ENCODE results near the gene LGR5. TPM values are rescaled to one million over a fixed set of nuclear protein-coding genes. Genes with fewer than 3 reads are reported as not detected.

Gene LGR5
- polyA plus RNA-seq, 1 donor (not counting 4 experiments of a cell fraction or from before 2014, with no cell fraction given): 0.05 TPM

DNA sequence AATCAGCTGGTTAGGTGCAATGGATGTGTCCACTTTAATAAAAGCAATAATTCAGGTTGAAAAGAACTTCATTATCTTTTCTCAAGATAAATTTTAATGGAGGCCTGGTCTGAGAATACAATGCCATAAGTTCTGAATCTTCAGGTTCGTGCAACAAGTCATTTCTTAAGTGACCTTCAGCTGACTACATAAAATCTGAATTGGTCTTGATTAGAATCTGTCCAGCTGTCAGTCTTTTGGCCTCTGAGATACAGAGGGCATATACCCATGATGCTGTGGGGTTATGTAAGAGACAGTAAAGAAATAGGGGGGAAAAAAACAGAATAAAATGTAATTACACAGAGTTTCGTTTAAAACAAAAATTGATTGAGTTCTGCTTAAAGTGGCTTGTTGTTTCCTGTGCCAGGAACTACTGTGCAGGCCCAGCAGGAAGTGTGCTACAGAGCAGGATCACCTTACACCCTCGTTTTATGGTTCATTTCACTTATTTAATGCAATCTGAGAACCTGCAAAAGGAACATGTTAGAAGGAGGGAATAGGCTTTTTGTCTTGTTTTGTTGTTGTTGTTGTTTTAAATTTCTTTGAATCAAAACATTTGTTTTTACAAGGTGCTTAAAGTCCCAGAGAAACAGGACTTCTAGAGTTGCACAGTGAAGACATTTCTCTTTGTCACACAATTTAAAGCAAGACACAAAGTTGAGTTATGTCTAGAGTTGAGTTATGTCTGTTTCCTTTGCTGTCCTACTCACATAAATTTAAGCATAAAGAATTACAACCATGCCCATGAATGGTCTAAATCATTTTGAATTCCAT is 64.2 kb downstream of the LGR5 start:
- no peaks in the 10 kb centered on the region for H3K9me3 ChIP-seq (ENCODE audit: control insufficient read depth, low read depth, low read length)
- no peaks in the 10 kb centered on the region for H3K36me3 ChIP-seq (ENCODE audit: control insufficient read depth in 2 of 2, extremely low read depth in 1 of 2, insufficient read depth in 2 of 2, low read length in 2 of 2)
- dilution Hi-C loops (cut with MboI; ENCODE audit: extremely low pct_ligation_motif_present, low sequenced_read_pairs): no loop called here
- H3K9me1 ChIP-seq (ENCODE audit: control insufficient read depth, extremely low read depth, insufficient read depth, low read length): no peaks in the 10 kb centered on the region
- no peak overlapping the region for H2AFZ ChIP-seq (ENCODE audit: control insufficient read depth, low read length)
- no peak overlapping the region for H3K27ac ChIP-seq (ENCODE audit: control insufficient read depth, insufficient read depth, low read length)
- no peaks in the 10 kb centered on the region for H3K27me3 ChIP-seq (ENCODE audit: control insufficient read depth, extremely low read depth, insufficient read depth, low read length)
- H3K4me1 ChIP-seq (ENCODE audit: control insufficient read depth, extremely low read depth, insufficient read depth, low read length): no peaks in the 10 kb centered on the region
- no peaks in the 10 kb centered on the region for H3K79me2 ChIP-seq (ENCODE audit: control insufficient read depth, insufficient read depth, low read length)
- H3K4me3 ChIP-seq (ENCODE audit: control insufficient read depth in 2 of 3, extremely low read depth in 1 of 3, insufficient read depth in 2 of 3, low read depth in 1 of 3, low read length in 3 of 3): no peak overlapping the region
- no peak overlapping the region for H3K4me2 ChIP-seq (ENCODE audit: control insufficient read depth, extremely low read depth, insufficient read depth, low read depth, low read length)
- FAIRE-seq (no peak), DNase-seq (ENCODE audit: low read depth, low spot score) (no peak)
- TF ChIP-seq, protein P1, sequence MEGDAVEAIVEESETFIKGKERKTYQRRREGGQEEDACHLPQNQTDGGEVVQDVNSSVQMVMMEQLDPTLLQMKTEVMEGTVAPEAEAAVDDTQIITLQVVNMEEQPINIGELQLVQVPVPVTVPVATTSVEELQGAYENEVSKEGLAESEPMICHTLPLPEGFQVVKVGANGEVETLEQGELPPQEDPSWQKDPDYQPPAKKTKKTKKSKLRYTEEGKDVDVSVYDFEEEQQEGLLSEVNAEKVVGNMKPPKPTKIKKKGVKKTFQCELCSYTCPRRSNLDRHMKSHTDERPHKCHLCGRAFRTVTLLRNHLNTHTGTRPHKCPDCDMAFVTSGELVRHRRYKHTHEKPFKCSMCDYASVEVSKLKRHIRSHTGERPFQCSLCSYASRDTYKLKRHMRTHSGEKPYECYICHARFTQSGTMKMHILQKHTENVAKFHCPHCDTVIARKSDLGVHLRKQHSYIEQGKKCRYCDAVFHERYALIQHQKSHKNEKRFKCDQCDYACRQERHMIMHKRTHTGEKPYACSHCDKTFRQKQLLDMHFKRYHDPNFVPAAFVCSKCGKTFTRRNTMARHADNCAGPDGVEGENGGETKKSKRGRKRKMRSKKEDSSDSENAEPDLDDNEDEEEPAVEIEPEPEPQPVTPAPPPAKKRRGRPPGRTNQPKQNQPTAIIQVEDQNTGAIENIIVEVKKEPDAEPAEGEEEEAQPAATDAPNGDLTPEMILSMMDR (optimal IDR thresholded peaks at IDR 0.05 in 1 of 3, IDR thresholded peaks at IDR 0.05 in 1 of 3, conservative IDR thresholded peaks at IDR 0.05 in 1 of 3; ENCODE audit: extremely low read depth in 1 of 3, insufficient read depth in 2 of 3, low read length in 3 of 3): no peak
- TF ChIP-seq EZH2 (IDR thresholded peaks at IDR 0.05; ENCODE audit: low read length): no peak
- no peaks in the 10 kb centered on the region for H4K20me1 ChIP-seq (ENCODE audit: control insufficient read depth, extremely low read depth, insufficient read depth, low read length)
- no peak overlapping the region for H3K9ac ChIP-seq (ENCODE audit: control insufficient read depth, extremely low read depth, insufficient read depth, low read length)

DNA sequence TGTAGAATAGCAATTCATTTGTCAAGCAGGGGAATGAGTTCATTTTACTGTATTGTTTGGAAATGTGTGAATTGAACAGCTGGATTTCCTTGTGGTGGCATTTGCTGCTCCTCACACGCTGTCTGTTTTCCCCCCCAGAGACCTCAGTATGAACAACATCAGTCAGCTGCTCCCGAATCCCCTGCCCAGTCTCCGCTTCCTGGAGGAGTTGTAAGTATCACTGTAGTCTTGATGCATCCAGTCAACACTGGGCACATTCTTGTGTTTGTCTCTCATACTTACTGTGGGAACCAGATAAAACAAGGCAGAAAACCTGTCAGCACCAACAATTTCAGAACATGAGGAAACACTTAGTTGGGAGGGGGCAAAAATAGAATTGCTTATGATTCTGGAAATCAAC is 64.9 kb downstream of the LGR5 start:
- Histone ChIP-seq H3K27me3 (ENCODE audit: control insufficient read depth, extremely low read depth, insufficient read depth, low read length) (no peaks in the 10 kb centered on the region), H3K36me3 (ENCODE audit: control insufficient read depth in 2 of 2, extremely low read depth in 1 of 2, insufficient read depth in 2 of 2, low read length in 2 of 2) (no peaks in the 10 kb centered on the region), H2AFZ (ENCODE audit: control insufficient read depth, low read length) (no peak overlapping the region), H3K79me2 (ENCODE audit: control insufficient read depth, insufficient read depth, low read length) (no peaks in the 10 kb centered on the region), H3K27ac (ENCODE audit: control insufficient read depth, insufficient read depth, low read length) (no peak overlapping the region), H3K9me3 (ENCODE audit: control insufficient read depth, low read depth, low read length) (no peaks in the 10 kb centered on the region), H3K9me1 (ENCODE audit: control insufficient read depth, extremely low read depth, insufficient read depth, low read length) (no peaks in the 10 kb centered on the region), H4K20me1 (ENCODE audit: control insufficient read depth, extremely low read depth, insufficient read depth, low read length) (no peaks in the 10 kb centered on the region), H3K4me2 (ENCODE audit: control insufficient read depth, extremely low read depth, insufficient read depth, low read depth, low read length) (no peak overlapping the region), H3K9ac (ENCODE audit: control insufficient read depth, extremely low read depth, insufficient read depth, low read length) (no peak overlapping the region), H3K4me3 (ENCODE audit: control insufficient read depth in 2 of 3, extremely low read depth in 1 of 3, insufficient read depth in 2 of 3, low read depth in 1 of 3, low read length in 3 of 3) (no peak overlapping the region), H3K4me1 (ENCODE audit: control insufficient read depth, extremely low read depth, insufficient read depth, low read length) (no peaks in the 10 kb centered on the region)
- dilution Hi-C loops (cut with MboI; ENCODE audit: extremely low pct_ligation_motif_present, low sequenced_read_pairs): no loop called here
- DNase-seq (ENCODE audit: low read depth, low spot score) (no peak), FAIRE-seq (no peak)
- no peak for TF ChIP-seq EZH2 (IDR thresholded peaks at IDR 0.05; ENCODE audit: low read length)
- TF ChIP-seq, protein P1 (optimal IDR thresholded peaks at IDR 0.05 in 1 of 3, IDR thresholded peaks at IDR 0.05 in 1 of 3, conservative IDR thresholded peaks at IDR 0.05 in 1 of 3; ENCODE audit: extremely low read depth in 1 of 3, insufficient read depth in 2 of 3, low read length in 3 of 3): no peak
